H7 (cell line): ENCODE data around the gene LCN6. TPM values are rescaled to one million over a fixed set of nuclear protein-coding genes. Genes with fewer than 3 reads are reported as not detected.
"Not testable (repeated sequence)": the region's sequence is repeated elsewhere in the genome, so short reads cannot be mapped to it uniquely, and the experiment has no call there.

Experiments
- DNase-seq: peaks from one replicate; pipeline ENCODE4 v3.0.0; 2012
- H3K27me3 ChIP-seq: 2 replicates; pipeline ENCODE4 v1.6.0; 2011; ENCODE audit warnings: mild to moderate bottlenecking, low read length; ENCODE audit not compliant: control insufficient read depth, insufficient read depth
- H3K36me3 ChIP-seq: replicated peaks from 2 replicates; pipeline ENCODE4 v1.5.1; 2011; ENCODE audit warnings: low read length; ENCODE audit not compliant: control insufficient read depth, insufficient read depth
- H3K4me3 ChIP-seq: 2 replicates; pipeline ENCODE4 v1.5.1; 2011; ENCODE audit warnings: low read depth, mild to moderate bottlenecking, control low read depth, low read length, moderate library complexity; ENCODE audit not compliant: insufficient read depth
- total RNA-seq: library from RNA; depleted of rRNA; stranded (reverse); fragments of >200 nt; shearing (Covaris generic); gene quantifications from 2 replicates; pipeline ENCODE4 v1.2.3, GENCODE V29; 2014

The LCN6 gene
- total RNA-seq, 1 experiment from 2014 or later, result not detected

DNA sequence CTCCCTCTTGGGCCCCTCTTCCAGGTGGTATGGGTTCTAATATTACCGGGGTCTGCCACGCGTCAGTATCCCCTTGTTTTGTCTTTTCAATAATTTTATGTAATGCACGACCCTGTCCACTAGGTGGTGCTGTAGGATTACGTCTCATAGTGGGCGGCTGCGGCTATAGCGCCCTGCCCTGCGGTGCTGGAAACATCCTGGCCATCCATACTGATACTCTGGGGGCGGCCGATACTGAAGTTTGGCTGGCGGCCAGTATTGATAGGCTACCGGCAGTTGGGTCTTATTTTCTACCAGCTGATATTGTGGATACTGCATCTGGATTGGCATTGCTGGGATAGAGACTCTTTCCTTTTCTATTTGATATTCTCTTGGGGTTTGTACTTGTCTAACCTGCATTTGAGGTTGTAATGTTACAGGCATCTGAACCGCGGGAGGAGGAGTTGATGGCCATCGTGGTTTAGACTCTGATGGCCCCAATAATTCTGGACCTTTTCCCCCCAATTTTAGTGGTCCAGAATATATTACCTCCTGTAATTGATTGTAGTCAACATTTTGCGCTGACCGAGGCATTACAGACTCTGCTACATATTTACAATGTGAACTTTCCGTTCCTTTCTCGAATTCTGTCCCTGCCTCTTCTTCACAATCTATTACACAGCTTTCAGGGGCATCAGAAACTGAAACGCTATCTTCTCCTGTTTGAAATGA lies 39.5 kb upstream of the LCN6 start:
- Histone ChIP-seq H3K36me3 (no peaks in the 10 kb centered on the region), H3K27me3 (no peaks in the 10 kb centered on the region), H3K4me3 (no peak overlapping the region)
- peak; percentile 89 for DNase-seq

DNA sequence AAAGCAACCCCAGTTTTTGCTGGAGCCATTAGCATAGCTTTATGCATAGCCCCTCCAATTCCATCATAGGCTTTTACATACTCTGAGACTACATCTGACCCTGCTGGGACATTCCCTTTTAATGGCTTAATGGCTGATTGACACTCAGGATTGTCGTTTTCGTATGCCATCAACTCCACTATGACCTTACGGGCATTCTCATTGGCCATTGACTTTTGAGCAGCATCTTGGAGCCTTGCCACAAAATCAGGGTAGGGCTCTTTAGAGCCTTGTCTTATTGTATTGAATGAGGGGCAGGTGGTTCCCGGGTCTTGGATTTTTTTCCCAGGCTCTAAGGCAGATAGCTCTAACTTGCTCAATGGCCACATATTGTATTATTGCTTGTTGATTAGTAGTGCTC lies 38.7 kb upstream of the LCN6 start:
- not testable (repeated sequence) for H3K4me3 ChIP-seq, H3K27me3 ChIP-seq, DNase-seq, H3K36me3 ChIP-seq

DNA sequence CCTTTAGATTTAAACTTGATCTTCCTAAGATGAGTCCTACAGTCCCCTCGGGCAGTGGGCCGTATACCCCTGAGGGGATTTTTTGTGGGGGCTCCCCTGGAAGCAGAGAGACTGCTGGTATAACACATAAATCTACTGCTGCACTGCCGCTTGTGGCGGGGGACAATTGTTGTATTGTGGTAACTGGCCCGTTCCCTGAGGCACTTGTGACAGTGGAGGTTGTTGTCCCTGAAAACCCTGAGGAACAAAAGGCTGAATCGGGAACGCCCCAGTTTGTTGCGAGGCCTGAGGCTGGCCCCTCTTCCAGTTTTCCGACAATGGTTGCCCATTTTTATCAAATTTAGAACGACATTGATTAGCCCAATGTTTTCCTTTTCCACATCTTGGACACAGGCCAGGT lies 38.1 kb upstream of the LCN6 start:
- H3K4me3 ChIP-seq, result no peak overlapping the region

DNA sequence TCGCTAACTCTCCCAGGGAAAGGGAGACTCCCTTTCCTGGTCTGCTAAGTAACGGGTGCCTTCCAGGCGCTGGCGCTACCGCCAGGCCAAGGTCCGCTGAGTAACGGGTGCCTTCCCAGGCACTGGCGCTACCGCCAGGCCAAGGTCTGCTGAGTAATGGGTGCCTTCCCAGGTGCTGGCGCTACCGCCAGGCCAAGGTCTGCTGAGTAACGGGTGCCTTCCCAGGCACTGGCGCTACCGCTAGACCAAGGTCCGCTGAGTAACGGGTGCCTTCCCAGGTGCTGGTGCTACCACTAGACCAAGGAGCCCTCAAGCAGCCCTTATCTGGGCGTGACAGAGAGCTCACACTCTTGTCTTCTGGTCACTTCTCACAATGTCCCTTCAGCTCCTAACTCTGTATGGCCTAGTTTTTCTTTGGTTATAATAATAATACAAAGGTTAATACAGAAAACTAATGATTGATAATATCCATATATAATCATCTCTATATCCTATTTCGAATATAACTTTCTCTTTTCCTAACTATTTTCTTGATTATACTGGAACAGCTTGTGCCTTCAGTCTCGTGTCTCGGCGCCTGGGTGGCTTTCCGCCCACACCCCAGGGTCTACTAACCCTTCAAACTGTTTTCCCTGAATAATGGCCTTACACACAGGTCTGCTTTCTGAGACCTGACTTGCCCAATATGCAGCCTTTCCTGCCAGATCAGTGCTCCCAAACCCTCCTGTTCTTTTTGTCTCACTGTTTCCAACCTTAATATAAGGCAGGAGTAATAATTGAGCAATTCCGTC lies 37.4 kb upstream of the LCN6 start:
- H3K4me3 ChIP-seq, DNase-seq, H3K27me3 ChIP-seq, H3K36me3 ChIP-seq: not testable (repeated sequence)

More for the DNA sequence above, 38.1 kb upstream of the LCN6 start:
- no peaks in the 10 kb centered on the region for H3K36me3 ChIP-seq
- DNase-seq, result no peak
- H3K27me3 ChIP-seq, result no peaks in the 10 kb centered on the region

DNA sequence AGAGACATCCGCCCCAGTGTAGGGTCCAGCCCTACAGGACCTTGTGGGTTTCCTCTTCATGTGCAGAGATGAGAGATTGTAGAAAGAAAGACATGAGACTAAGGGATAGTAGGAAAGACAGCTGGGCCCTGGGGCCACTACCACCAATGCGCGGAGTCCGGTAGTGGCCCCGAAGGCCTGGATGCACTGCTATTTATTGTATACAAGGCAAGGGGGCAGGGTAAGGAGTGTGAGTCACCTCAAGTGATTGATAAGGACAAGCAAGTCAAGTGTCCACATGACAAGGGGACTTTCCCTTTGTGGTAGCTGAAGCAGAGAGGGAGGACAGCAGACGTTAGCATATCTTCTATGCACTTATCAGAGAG lies 36.7 kb upstream of the LCN6 start:
- Histone ChIP-seq H3K36me3 (no peaks in the 10 kb centered on the region), H3K4me3 (no peak overlapping the region), H3K27me3 (no peaks in the 10 kb centered on the region)
- no peak for DNase-seq

DNA sequence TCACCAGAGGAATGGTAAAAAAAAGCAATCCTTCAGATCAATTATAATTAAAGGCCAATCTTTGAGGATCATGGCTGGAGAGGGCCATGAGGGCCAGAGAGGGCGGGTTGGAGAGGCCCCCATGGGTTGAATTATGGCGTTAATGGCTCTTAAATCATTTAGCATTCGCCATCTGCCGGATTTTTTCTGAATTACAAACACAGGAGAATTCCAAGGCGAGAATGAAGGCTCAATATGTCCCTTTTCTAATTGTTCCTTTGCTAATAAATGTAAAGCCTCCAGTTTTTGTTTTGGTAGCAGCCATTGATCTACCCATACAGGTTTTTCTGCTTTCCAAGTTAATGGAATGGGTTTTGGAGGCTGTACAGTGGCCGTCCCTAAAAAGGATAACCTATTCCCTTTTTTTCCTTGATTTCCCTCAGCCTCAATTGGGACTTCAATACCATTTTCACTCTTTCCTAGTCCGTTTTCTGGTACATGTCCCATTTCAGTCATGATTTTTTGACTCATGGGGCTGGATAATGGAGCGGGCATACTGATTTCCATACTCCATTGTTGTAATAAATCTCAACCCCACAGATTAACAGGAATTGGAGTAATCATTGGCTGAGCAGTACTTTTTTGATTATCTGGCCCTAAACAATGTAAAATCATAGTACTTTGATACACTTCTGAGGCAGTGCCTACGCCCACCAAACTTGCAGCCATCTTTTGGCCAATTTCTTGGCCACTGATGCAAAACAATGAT lies 36.1 kb upstream of the LCN6 start:
- peak; percentile 68 for DNase-seq

DNA sequence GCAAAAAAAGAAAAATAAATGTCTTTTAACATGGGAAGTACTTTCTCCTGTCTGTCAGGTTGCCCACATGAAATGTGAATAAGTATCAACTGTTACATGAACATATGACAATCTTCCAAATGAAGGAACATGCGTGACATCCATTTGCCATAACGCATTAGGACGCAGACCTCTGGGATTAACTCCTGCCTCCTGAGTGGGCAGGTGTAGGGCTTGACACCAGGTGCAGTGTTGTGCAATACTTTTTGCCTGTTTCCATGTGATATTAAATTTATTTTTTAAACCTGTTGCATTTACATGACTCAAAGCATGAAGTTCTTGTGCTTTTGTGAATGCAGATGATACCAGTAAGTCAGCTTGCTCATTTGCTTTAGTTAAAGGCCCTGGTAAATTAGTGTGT lies 34.1 kb upstream of the LCN6 start:
- no peaks in the 10 kb centered on the region for H3K27me3 ChIP-seq
- no peaks in the 10 kb centered on the region for H3K36me3 ChIP-seq
- no peak for DNase-seq
- H3K4me3 ChIP-seq, result no peak overlapping the region

More for the DNA sequence above, 36.1 kb upstream of the LCN6 start:
- no peak overlapping the region for H3K4me3 ChIP-seq
- H3K27me3 ChIP-seq, result no peaks in the 10 kb centered on the region
- no peaks in the 10 kb centered on the region for H3K36me3 ChIP-seq

DNA sequence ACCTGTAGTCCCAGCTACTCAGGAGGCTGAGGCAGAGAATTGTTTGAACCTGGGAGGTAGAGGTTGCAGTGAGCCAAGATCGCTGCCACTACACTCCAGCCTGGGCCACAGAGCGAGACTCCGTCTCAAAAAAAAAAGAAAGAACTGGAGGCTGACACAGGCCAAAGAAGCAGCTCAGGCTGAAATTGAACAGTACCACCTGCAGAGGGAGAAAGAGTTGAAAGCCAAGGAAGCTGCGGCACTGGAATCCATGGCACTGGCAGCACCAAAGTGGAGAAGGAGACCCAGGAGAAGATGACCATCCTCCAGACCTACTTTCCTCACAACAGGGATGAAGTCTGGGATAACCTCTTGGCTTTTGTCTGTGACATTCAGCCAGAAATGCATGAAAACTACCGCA lies 31.5 kb upstream of the LCN6 start:
- DNase-seq, result no peak
- no peaks in the 10 kb centered on the region for H3K27me3 ChIP-seq
- no peaks in the 10 kb centered on the region for H3K36me3 ChIP-seq
- H3K4me3 ChIP-seq, result no peak overlapping the region

DNA sequence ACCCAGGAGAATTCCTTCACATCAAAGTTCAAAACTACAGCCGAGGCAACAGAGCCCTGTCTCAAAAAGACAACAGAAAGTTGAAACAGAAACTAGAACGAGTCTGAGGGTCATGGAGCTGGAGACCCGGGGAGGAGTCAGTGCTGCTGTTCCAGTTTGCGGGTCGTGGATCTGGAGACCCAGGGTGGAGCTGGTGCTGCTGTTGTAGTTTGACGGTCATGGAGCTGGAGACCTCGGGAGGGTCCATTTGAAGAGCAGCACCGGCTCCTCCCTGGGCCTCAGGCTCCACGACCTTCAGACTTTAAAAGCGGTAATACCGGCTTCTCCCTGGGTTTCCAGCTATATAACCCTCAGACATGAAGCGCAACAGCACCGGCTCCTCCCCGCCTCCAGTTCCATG lies 29.0 kb upstream of the LCN6 start:
- Histone ChIP-seq H3K4me3 (no peak overlapping the region), H3K36me3 (no peaks in the 10 kb centered on the region), H3K27me3 (no peaks in the 10 kb centered on the region; the same call in 1 of the 2 replicates)
- DNase-seq, result no peak

DNA sequence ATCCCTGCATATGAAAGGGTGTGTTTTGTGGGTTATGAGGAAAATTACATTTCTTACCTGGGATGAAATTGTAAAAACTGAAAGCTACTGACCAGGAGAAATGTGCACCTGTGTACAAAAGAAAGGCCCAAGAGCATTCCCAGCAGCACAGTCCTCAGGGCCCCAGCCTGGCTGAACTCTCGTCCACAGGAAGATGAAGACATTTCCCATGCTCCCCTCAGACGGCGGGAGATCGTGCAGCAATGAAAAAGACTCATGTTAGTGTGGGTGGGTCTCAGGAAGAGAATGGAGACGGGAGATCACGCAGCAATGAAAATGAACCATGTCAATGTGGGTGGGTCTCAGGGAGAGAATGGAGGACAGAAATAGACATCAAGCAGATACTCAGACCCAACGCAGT lies 28.6 kb upstream of the LCN6 start:
- Histone ChIP-seq H3K27me3 (no peaks in the 10 kb centered on the region; the same call in 1 of the 2 replicates), H3K36me3 (no peaks in the 10 kb centered on the region), H3K4me3 (no peak overlapping the region)
- DNase-seq, result no peak

DNA sequence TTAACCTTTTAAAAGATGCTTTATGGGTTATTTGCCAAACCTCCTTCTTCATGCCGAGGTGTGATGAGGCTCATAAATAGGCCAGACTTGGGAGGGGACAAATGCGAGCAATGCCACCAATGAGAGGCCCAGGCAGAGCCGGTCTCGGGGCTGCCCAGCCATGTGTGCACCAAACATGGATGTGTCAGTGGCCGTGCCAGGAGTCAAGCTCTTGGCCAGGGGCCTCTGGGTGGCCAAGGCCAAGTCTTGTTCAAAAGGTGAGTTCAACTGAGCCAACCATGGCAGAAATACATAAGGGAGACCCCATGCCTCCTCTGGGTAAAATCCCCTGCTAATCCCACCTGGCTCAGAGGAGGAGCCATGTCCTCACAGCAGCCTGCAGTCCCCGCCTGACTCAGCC lies 26.9 kb upstream of the LCN6 start:
- Histone ChIP-seq H3K27me3 (no peaks in the 10 kb centered on the region; the same call in 1 of the 2 replicates), H3K36me3 (no peaks in the 10 kb centered on the region), H3K4me3 (no peak overlapping the region)
- DNase-seq, result no peak

DNA sequence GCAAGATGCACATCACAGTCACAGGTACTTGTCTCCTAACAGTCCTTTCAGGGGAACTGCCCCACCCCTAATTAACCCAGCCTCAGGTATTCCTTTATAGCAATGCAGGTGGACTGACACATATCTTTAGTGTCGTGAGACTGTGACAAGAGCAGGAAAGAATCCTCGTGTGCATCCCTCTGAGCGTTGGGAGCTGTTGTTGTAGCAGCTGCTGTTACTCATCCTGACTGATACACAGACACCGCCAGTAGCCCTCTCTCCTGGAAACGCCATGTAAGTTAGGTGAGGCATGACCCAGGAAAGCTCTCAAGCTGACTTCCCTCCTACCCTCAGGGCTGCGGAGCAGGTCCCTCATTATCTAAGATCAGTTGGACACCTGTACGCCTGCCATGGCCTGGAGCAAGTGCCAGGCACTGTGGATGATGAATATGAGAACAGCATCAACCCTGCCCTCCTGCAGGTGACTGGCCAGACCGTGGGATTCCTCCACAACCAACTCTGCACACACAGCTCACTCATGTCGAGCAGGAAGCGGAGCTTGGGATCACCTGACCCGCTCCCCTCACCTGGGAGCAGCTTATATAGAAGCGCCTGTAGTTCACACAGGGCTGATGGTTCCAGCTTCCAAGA lies 26.2 kb upstream of the LCN6 start:
- Histone ChIP-seq H3K27me3 (no peaks in the 10 kb centered on the region; the same call in 1 of the 2 replicates), H3K36me3 (no peaks in the 10 kb centered on the region), H3K4me3 (no peak overlapping the region)
- no peak for DNase-seq

DNA sequence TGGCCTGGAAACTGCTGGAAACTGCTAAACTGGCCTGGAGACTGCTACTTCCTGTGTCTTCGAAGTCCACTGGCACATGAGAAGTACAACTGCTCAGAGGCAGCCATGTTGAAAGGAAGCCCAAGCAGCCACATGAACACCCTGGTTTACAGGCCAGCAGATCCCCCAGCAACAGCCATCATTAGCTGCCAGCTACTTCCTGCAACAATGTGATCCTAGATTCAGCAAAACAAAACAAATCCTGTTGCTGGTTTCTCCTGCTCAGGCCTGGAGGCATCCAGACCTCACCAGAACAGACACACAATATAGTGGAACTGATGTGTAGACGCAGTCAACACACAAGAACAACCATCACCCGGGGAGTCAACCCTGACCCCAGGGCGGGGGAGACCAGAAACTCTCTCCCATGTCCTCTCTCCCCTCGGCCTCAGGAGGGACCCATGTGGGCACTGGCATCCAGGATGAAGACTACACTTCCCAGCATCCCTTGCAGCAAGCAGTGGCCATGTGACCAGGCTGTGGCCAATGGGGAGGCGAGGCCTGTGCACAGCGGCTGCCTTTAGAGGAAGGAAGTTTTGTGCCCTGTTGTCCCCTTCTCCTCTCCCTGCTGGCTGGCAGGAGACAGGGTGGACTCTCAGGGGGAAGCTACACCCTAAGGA lies 25.2 kb upstream of the LCN6 start:
- H3K27me3 ChIP-seq, result no peaks in the 10 kb centered on the region; the same call in 1 of the 2 replicates
- H3K36me3 ChIP-seq, result no peaks in the 10 kb centered on the region
- peak; percentile 88 for DNase-seq
- no peak overlapping the region for H3K4me3 ChIP-seq

DNA sequence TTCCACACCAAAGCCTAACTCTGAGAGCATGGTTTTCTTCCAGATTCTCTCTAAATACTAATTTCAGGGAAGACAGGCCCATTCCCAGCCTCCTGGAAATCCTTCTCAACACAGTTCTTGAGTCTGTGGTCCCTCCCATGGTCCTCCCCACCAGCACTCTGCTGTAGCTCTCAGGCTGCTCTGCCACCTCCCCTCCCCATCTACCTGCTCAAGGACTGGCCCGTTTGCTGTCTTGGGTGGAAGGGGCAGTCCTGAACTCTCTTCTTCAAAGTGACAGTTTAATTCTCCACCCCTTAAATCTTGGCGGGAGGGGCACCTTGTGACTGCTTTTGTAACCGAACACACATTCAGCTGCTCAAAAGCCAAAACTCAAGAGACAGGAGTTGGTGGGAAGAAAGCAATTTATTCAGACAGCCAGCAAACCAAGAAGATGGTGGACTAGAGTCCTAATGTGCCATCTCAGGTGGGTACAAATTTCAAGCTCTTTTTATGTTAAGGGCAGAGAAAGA lies 23.6 kb upstream of the LCN6 start:
- no peak overlapping the region for H3K4me3 ChIP-seq
- H3K36me3 ChIP-seq, result no peaks in the 10 kb centered on the region
- H3K27me3 ChIP-seq, result no peaks in the 10 kb centered on the region; the same call in 1 of the 2 replicates
- no peak for DNase-seq
